H1 (cell line): ENCODE measurements around the gene CDC73. TPM values are rescaled to one million over a fixed set of nuclear protein-coding genes. Genes with fewer than 3 reads are reported as not detected.
A peak's percentile ranks its signal among the peaks of the same experiment; 100 is the strongest.

Experiments
- CTCF ChIA-PET: fragments of 300-600 bp; sonication (Branson Sonifier 250); formaldehyde crosslinking; loops from one replicate; lab custom pipeline; 2021; ENCODE audit not compliant: partially characterized antibody; lab: Charles Lee
- POLR2A ChIA-PET: fragments of 300-600 bp; sonication (Branson Sonifier 250); formaldehyde crosslinking; loops from one replicate; lab custom pipeline; 2021; ENCODE audit warnings: inconsistent platforms; ENCODE audit not compliant: partially characterized antibody; lab: Charles Lee
- DNase-seq, 2 experiments: peaks; one replicate each; pipeline versions ENCODE4 v3.0.0 to v3.0.0-alpha.2; 2010 to 2022; ENCODE audit warnings: low spot score in 2 of 2, low read depth in 1 of 2, mixed read lengths in 1 of 2
- FAIRE-seq: peaks from 2 replicates; lab custom pipeline; 2011; peaks lifted over from hg19 to GRCh38; lab: Jason Lieb, UNC
- H2AFZ ChIP-seq: 2 replicates; pipeline ENCODE4 v1.8.1; 2012; ENCODE audit warnings: low read length, inconsistent platforms
- H2AK5ac ChIP-seq: 2 replicates; pipeline ENCODE4 v1.6.1; 2013; ENCODE audit warnings: low read depth, low read length
- H2BK120ac ChIP-seq: replicated peaks from 2 replicates; pipeline ENCODE3; 2013; ENCODE audit warnings: low read depth, low read length, inconsistent platforms
- H2BK12ac ChIP-seq: 2 replicates; pipeline ENCODE4 v1.6.1; 2013; ENCODE audit warnings: low read depth, low read length
- H2BK15ac ChIP-seq: 2 replicates; pipeline ENCODE4 v1.6.1; 2013; ENCODE audit warnings: low read length
- H2BK20ac ChIP-seq: 2 replicates; pipeline ENCODE4 v1.6.1; 2013; ENCODE audit warnings: low read length
- H2BK5ac ChIP-seq: 2 replicates; pipeline ENCODE4 v1.6.1; 2013; ENCODE audit warnings: low read depth, low read length
- H3K14ac ChIP-seq: 2 replicates; pipeline ENCODE4 v1.6.1; 2013; ENCODE audit warnings: inconsistent platforms; ENCODE audit not compliant: insufficient read length
- H3K18ac ChIP-seq: 2 replicates; pipeline ENCODE4 v1.6.1; 2013; ENCODE audit warnings: low read length; ENCODE audit errors: extremely low read depth
- H3K23ac ChIP-seq: 2 replicates; pipeline ENCODE4 v1.6.1; 2013; ENCODE audit warnings: inconsistent platforms; ENCODE audit not compliant: insufficient read length
- H3K23me2 ChIP-seq: 2 replicates; pipeline ENCODE4 v1.6.1; 2013; ENCODE audit warnings: low read depth, low read length
- H3K27ac ChIP-seq: 2 replicates; pipeline ENCODE4 v1.6.1; 2011; ENCODE audit warnings: low read depth, low read length, inconsistent platforms
- H3K27me3 ChIP-seq, 4 experiments: replicated peaks in 1 of 4; 1 replicate in 1 of 4; 2 replicates in 3 of 4; pipeline versions ENCODE4 v1.6.1 to v1.8.1; 2011 to 2013; ENCODE audit warnings: low read length in 3 of 4, mild to moderate bottlenecking in 3 of 4, inconsistent platforms in 2 of 4, mixed read lengths in 2 of 4, moderate library complexity in 1 of 4; ENCODE audit not compliant: control insufficient read depth in 3 of 4, insufficient read depth in 3 of 4; ENCODE audit errors: extremely low read depth in 1 of 4
- H3K36me3 ChIP-seq, 4 experiments: 2 replicates each; pipeline versions ENCODE4 v1.6.1 to v1.8.1; 2011 to 2013; ENCODE audit warnings: mild to moderate bottlenecking in 4 of 4, low read length in 3 of 4, moderate library complexity in 2 of 4, control low read depth in 1 of 4, inconsistent platforms in 1 of 4; ENCODE audit not compliant: insufficient read depth in 4 of 4, control insufficient read depth in 2 of 4
- H3K4ac ChIP-seq: replicated peaks from 2 replicates; pipeline ENCODE3; 2013; ENCODE audit warnings: low read length, low read depth, mixed read lengths, inconsistent platforms; ENCODE audit not compliant: insufficient read length
- H3K4me1 ChIP-seq, 4 experiments: replicated peaks in 1 of 4; 1 replicate in 1 of 4; 2 replicates in 3 of 4; pipeline versions ENCODE4 v1.6.1 to v1.8.1; 2011 to 2013; ENCODE audit warnings: low read length in 3 of 4, inconsistent platforms in 2 of 4, mixed read lengths in 1 of 4; ENCODE audit not compliant: insufficient read depth in 4 of 4, control insufficient read depth in 3 of 4
- H3K4me2 ChIP-seq, 2 experiments: 2 replicates each; pipeline versions ENCODE4 v1.6.1 to v1.8.1; 2011 to 2013; ENCODE audit warnings: low read depth in 2 of 2, low read length in 2 of 2, control low read depth in 1 of 2, inconsistent platforms in 1 of 2, mild to moderate bottlenecking in 1 of 2; ENCODE audit not compliant: insufficient read depth in 1 of 2
- H3K4me3 ChIP-seq, 4 experiments: fragments of 200-600, 300-600 bp in 1 of 4; sonication (generic), shearing (Covaris generic), sonication (Bioruptor Twin) in 1 of 4; 2 replicates each; pipeline versions ENCODE4 v1.5.1 to v1.8.1; 2011 to 2016; ENCODE audit warnings: low read length in 4 of 4, low read depth in 3 of 4, control low read depth in 2 of 4, inconsistent platforms in 2 of 4, mild to moderate bottlenecking in 2 of 4, mixed read lengths in 1 of 4, moderate library complexity in 1 of 4; ENCODE audit not compliant: insufficient read depth in 2 of 4; ENCODE audit errors: extremely low read depth in 1 of 4
- H3K56ac ChIP-seq: replicated peaks from 2 replicates; pipeline ENCODE3; 2013; ENCODE audit warnings: low read depth, mild to moderate bottlenecking, mixed read lengths, low read length, inconsistent platforms; ENCODE audit not compliant: insufficient read length
- H3K79me1 ChIP-seq: 2 replicates; pipeline ENCODE4 v1.6.1; 2013; ENCODE audit warnings: low read depth, low read length, control low read depth
- H3K79me2 ChIP-seq, 2 experiments: 2 replicates each; pipeline versions ENCODE4 v1.6.1 to v1.8.1; 2012 to 2013; ENCODE audit warnings: low read length in 2 of 2, mild to moderate bottlenecking in 2 of 2, inconsistent platforms in 1 of 2; ENCODE audit not compliant: insufficient read depth in 2 of 2, control insufficient read depth in 1 of 2
- H3K9ac ChIP-seq, 4 experiments: replicated peaks in 1 of 4; 1 replicate in 1 of 4; 2 replicates in 3 of 4; pipeline versions ENCODE4 v1.6.1 to v1.8.1; 2011 to 2013; ENCODE audit warnings: low read depth in 3 of 4, low read length in 3 of 4, control low read depth in 2 of 4, mild to moderate bottlenecking in 2 of 4, moderate library complexity in 2 of 4, inconsistent platforms in 1 of 4; ENCODE audit errors: extremely low read depth in 1 of 4
- H3K9me3 ChIP-seq, 2 experiments: 2 replicates each; pipeline versions ENCODE4 v1.6.1 to v1.8.1; 2012 to 2013; ENCODE audit warnings: mild to moderate bottlenecking in 2 of 2, moderate library complexity in 2 of 2, control low read depth in 1 of 2, inconsistent platforms in 1 of 2, low read depth in 1 of 2, low read length in 1 of 2, mixed read lengths in 1 of 2; ENCODE audit not compliant: insufficient read depth in 2 of 2
- H4K20me1 ChIP-seq, 2 experiments: replicated peaks in 1 of 2; 2 replicates each; pipeline versions ENCODE3 to v1.8.1; 2011 to 2013; ENCODE audit warnings: inconsistent platforms in 2 of 2, low read length in 2 of 2, mild to moderate bottlenecking in 1 of 2; ENCODE audit not compliant: insufficient read depth in 2 of 2, control insufficient read depth in 1 of 2
- H4K5ac ChIP-seq: 2 replicates; pipeline ENCODE4 v1.6.1; 2013; ENCODE audit warnings: low read length, low read depth, mixed read lengths, inconsistent platforms; ENCODE audit not compliant: insufficient read length
- H4K8ac ChIP-seq: 2 replicates; pipeline ENCODE4 v1.8.0; 2013; ENCODE audit warnings: mild to moderate bottlenecking, moderate library complexity, low read length, inconsistent platforms; ENCODE audit not compliant: insufficient read depth; ENCODE audit errors: extremely low read depth
- H4K91ac ChIP-seq: replicated peaks from 2 replicates; pipeline ENCODE3; 2013; ENCODE audit warnings: low read length, mixed read lengths, inconsistent platforms; ENCODE audit not compliant: insufficient read length
- BCL11A ChIP-seq, 2 experiments: IDR thresholded peaks; one replicate each; pipeline ENCODE4 v1.6.1; 2011; ENCODE audit warnings: low read depth in 2 of 2, low read length in 2 of 2, mild to moderate bottlenecking in 2 of 2
- BRCA1 ChIP-seq: IDR thresholded peaks from 2 replicates; pipeline ENCODE4 v1.6.1; 2012; ENCODE audit warnings: low read depth, low read length, improper control_type of control experiment
- CBX5 ChIP-seq: fragments of 300-800, 300-1000 bp; sonication (generic); IDR thresholded peaks from 2 replicates; pipeline ENCODE4 v1.7.1; 2016; ENCODE audit warnings: antibody characterized with exemption, low read length, low read depth
- CBX8 ChIP-seq: fragments of 300-800, 300-1000 bp; sonication (generic); IDR thresholded peaks from 2 replicates; pipeline ENCODE4 v1.7.1; 2016; ENCODE audit warnings: low read depth, low read length, borderline replicate concordance
- CHD1 ChIP-seq: IDR thresholded peaks from 2 replicates; pipeline ENCODE4 v1.6.1; 2012; ENCODE audit warnings: low read depth, low read length, improper control_type of control experiment
- GTF2F1 ChIP-seq: IDR thresholded peaks from 2 replicates; pipeline ENCODE4 v1.6.1; 2012; ENCODE audit warnings: low read depth, low read length, improper control_type of control experiment, borderline replicate concordance
- JUND ChIP-seq: IDR thresholded peaks from 2 replicates; pipeline ENCODE4 v1.6.1; 2011; ENCODE audit warnings: mild to moderate bottlenecking, improper control_type of control experiment, low read length
- SIX5 ChIP-seq: IDR thresholded peaks from 2 replicates; pipeline ENCODE4 v1.6.1; 2011; ENCODE audit warnings: mild to moderate bottlenecking, low read depth, low read length
- SP2 ChIP-seq: IDR thresholded peaks from 2 replicates; pipeline ENCODE4 v1.6.1; 2012; ENCODE audit warnings: mild to moderate bottlenecking, low read length, inconsistent platforms
- TAF7 ChIP-seq: optimal IDR thresholded peaks from 2 replicates; pipeline ENCODE3; 2011; ENCODE audit warnings: low read depth, mild to moderate bottlenecking, inconsistent platforms, low read length, moderate library complexity, borderline replicate concordance
- TBP ChIP-seq: IDR thresholded peaks from 2 replicates; pipeline ENCODE4 v1.6.1; 2011; ENCODE audit warnings: low read depth, low read length, improper control_type of control experiment
- WGBS, 2 experiments: shearing (Covaris generic) in 1 of 2; methylation state at CpG; one replicate each; pipeline versions ENCODE4 v1.1.6 to v1.1.7; 2013 to 2015; ENCODE audit warnings: low lambda C conversion rate in 2 of 2, mixed read lengths in 2 of 2, inconsistent platforms in 1 of 2, low coverage in 1 of 2, missing lambda C conversion rate in 1 of 2; ENCODE audit not compliant: insufficient replicate concordance in 2 of 2, insufficient coverage in 1 of 2, insufficient read length in 1 of 2; ENCODE audit errors: extremely low coverage in 1 of 2, missing lambda C conversion rate in 1 of 2; 5-methylcytosine and 5-hydroxymethylcytosine counted together
- polyA plus RNA-seq, 7 experiments: library from polyadenylated mRNA; depleted of rRNA in 3 of 7; stranded (reverse) in 5 of 7; unstranded in 2 of 7; fragments of >200 nt in 5 of 7; fragments of 200-250 nt in 2 of 7; gene quantifications; 1 replicate in 5 of 7; 2 replicates in 1 of 7; 4 replicates in 1 of 7; pipeline versions ENCODE4 v1.2.1 to v1.2.3, GENCODE V29; 2011 to 2013; ENCODE audit warnings: missing spikeins in 2 of 7, mixed read lengths in 2 of 7
- total RNA-seq: library from RNA; stranded (reverse); fragmentation: NEBNext Ultra II Directional; extraction: Animal tissue kit (Norgen Biotek cat#: 25700); gene quantifications from 2 replicates; pipeline ENCODE4 v1.2.1, GENCODE V29; 2021

The CDC73 gene
- total and polyA plus RNA-seq, 2 of the 8 experiments (the other 6 are each of a cell fraction or from before 2014, with no cell fraction given) = 9.8 to 64.0 TPM

DNA sequence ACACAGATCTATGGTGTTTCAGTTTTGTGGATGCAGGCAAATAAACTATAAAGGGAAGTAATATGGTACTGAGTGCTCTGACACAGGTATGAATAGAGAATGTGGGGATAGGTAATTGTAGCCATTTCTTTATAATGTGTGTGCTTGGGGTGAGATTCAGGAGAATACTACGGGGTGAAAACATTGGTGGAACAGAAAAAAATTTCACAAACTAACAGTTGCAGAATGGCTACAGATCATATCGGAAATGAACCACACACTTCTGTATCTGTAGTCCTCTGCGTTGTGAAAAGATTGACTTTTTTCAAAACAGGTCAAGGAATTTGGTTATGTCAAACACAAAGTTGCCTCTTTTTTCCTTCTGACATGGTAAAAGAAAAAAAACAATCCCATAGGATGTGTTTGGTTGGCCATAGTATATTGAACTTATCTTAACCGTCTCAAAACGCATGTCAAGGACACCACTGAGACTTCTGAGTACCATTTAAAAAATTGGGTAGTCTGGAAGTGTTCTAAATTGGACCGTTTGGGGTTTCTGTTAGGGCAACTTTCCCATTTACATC, 1.1 kb upstream of the CDC73 start:
- no peak overlapping the region for H3K18ac ChIP-seq
- WGBS, 2 experiments = 82% methylated on average over 6 of the region's 6 CpGs; no CpG with 5 or more reads in 1 of the 2 experiments
- H2AK5ac ChIP-seq = no peak overlapping the region
- no peak overlapping the region for H2BK20ac ChIP-seq
- no peak overlapping the region for H2BK120ac ChIP-seq
- H2BK12ac ChIP-seq = no peak overlapping the region
- H3K9ac ChIP-seq = no peak overlapping the region
- H3K56ac ChIP-seq = no peak overlapping the region
- peak overlapping the region in 2 of 4 experiments; percentile 83 to 97; a peak in 3 of 8 replicates for H3K4me3 ChIP-seq
- H3K4ac ChIP-seq = no peak overlapping the region
- H2BK15ac ChIP-seq = no peak overlapping the region
- peaks cover 0 to 9% (median 4%) of the 10 kb centered on the region in 4 experiments; a peak in 4 of 8 replicates for H3K36me3 ChIP-seq
- no peak overlapping the region for H4K8ac ChIP-seq
- H4K5ac ChIP-seq = no peak overlapping the region
- no peak for DNase-seq
- ChIA-PET POLR2A (interaction anchor here (1.0 to 3.6 kb wide), 6 partner anchors 8 to 313 kb away, joined by 3 to 27 read pairs (median 5); partner anchors contain the start of genes B3GALT2, RO60 and UCHL5), CTCF (interaction anchor here (0.5 to 2.1 kb wide), 4 partner anchors 11 to 127 kb away, joined by 3 to 6 read pairs (median 3); no protein-coding TSS in a partner anchor)
- no peak overlapping the region for H3K27ac ChIP-seq
- peaks cover 5 to 33% of the 10 kb centered on the region in 2 experiments for H3K79me2 ChIP-seq
- no peak overlapping the region for H2BK5ac ChIP-seq
- FAIRE-seq = no peak
- no peaks in the 10 kb centered on the region for H3K9me3 ChIP-seq
- H3K79me1 ChIP-seq = no peaks in the 10 kb centered on the region
- no peak overlapping the region for H3K14ac ChIP-seq
- peak overlapping the region; percentile 58 to 68; a peak in 3 of 4 replicates for H3K4me2 ChIP-seq
- no peak overlapping the region for H4K91ac ChIP-seq
- H4K20me1 ChIP-seq = no peaks in the 10 kb centered on the region
- H3K23ac ChIP-seq = no peak overlapping the region
- no peak overlapping the region for H2AFZ ChIP-seq
- H3K27me3 ChIP-seq = no peaks in the 10 kb centered on the region
- no peaks in the 10 kb centered on the region for H3K23me2 ChIP-seq
- peaks cover 0 to 3% (median 0%) of the 10 kb centered on the region in 4 experiments; a peak in 2 of 7 replicates for H3K4me1 ChIP-seq
- TF ChIP-seq TAF7 (no peak), SIX5 (no peak), JUND (no peak), CBX8 (no peak), BRCA1 (no peak), CHD1 (no peak), TBP (no peak), SP2 (no peak), GTF2F1 (no peak), CBX5 (no peak), BCL11A (IDR thresholded peaks at IDR 0.05; ENCODE audit: low read depth in 2 of 2, low read length in 2 of 2) (no peak)
